SK-MEL-5 (cell line): Measurements from ENCODE around the gene ADAM8. TPM values are rescaled to one million over a fixed set of nuclear protein-coding genes. Genes with fewer than 3 reads are reported as not detected.
"Not testable (repeated sequence)": the region's sequence is repeated elsewhere in the genome, so short reads cannot be mapped to it uniquely, and the experiment has no call there.

Experiments
- DNase-seq: peaks from one replicate; pipeline ENCODE4 v3.0.0-alpha.2; 2016; ENCODE audit warnings: low read depth, low spot score
- in situ Hi-C: cut with HindIII; loops from 2 replicates; pipeline ENCODE4 v1.10.0; 2016; ENCODE audit warnings: low sequenced_read_pairs, high pct_unique_total_duplicates, low pct_unique_long_range_greater_than_20kb
- total RNA-seq: library from RNA; depleted of rRNA; stranded (reverse); fragments of >200 nt; shearing (Covaris generic); gene quantifications from 2 replicates; pipeline ENCODE4 v1.2.3, GENCODE V29; 2014

The ADAM8 gene
- total RNA-seq, 1 experiment from 2014 or later: 0.05 TPM

- in situ Hi-C loops: no loop called here
These were observed 45.3 kb downstream of the ADAM8 start for GRCh38 chr10:133231244-133231945.

GRCh38 chr10:133230387-133231195 lies 46.1 kb downstream of the ADAM8 start:
- in situ Hi-C loops: no loop called here
- no peak for DNase-seq

More at GRCh38 chr10:133231244-133231945, 45.3 kb downstream of the ADAM8 start:
- DNase-seq: no peak

- no peak for DNase-seq
- in situ Hi-C loops: no loop called here
These were observed 46.7 kb downstream of the ADAM8 start, which contains the start of gene UTF1 for GRCh38 chr10:133230044-133230361. UTF1 (plus strand) TSS chr10:133230217; CDS start chr10:133230289, 72 bp downstream.

GRCh38 chr10:133229265-133230043 lies 47.2 kb downstream of the ADAM8 start:
- in situ Hi-C loops: no loop called here
- DNase-seq: no peak

DNA sequence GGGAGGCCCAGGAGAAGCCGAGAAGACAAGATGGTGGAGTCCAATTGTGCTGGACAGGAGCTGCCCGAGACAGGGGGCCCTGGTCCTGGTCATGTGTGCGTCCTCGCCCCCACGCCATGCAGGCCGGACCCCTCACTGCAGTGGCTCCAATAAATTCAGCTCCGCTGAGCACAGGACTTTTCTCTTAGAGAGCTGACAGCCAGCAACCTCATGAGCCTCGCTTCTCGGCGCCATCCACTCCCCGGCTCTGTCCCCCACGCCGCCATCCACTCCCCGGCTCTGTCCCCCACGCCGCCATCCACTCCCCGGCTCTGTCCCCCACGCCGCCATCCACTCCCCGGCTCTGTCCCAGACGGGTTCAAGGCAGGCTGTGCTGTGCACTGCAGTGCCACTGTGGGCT lies 49.4 kb downstream of the ADAM8 start:
- in situ Hi-C loops: no loop called here
- no peak for DNase-seq

DNA sequence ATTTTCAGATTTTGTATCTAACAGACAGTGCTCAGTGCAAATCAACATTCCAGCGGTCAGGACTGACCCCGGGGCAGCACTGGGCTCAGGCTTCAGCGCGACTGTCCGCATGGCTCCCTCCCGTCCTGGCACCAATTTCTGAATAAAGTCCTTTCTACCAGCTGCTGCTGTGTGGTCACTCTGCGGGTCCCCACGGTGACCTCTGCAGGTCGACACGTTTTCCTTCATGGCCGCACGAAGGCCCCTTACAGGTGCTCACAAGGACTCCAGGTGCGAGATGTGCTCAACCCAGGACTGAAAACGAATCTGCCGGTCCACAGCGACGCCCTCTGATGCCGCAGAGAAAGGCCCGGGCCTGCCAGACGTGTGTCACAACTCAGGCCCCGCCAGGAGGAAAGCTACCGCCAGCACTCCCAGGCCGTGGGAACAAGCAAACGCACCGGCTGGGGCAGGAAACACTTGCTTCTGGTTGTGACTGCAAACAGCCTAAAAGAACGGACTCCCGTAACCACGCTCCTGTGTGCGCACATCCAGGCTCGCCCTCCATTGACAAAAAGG lies 50.3 kb downstream of the ADAM8 start:
- DNase-seq: no peak
- in situ Hi-C loops: no loop called here

- no peak for DNase-seq
- in situ Hi-C loops: no loop called here
These were observed 50.9 kb downstream of the ADAM8 start for GRCh38 chr10:133225707-133226191.

GRCh38 chr10:133224756-133225372 lies 51.8 kb downstream of the ADAM8 start:
- in situ Hi-C loops: no loop called here
- DNase-seq: no peak

GRCh38 chr10:133224076-133224475 lies 52.6 kb downstream of the ADAM8 start:
- in situ Hi-C loops: no loop called here
- DNase-seq: no peak

DNA sequence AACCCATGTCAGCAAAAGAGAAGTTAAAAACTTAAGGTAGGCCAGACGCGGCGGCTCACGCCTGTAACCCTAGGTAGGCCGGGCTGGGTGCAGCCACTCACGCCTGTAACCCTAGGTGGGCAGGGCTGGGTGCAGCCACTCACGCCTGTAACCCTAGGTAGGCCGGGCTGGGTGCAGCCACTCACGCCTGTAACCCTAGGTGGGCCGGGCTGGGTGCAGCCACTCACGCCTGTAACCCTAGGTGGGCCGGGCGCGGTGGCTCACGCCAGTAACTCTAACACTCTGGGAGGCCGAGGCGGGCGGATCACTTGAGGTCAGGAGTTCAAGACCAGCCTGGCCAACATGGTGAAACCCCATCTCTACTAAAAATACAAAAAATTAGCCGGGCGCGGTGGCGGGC lies 54.9 kb downstream of the ADAM8 start:
- DNase-seq, in situ Hi-C loops: not testable (repeated sequence)

GRCh38 chr10:133221331-133221730 lies 55.3 kb downstream of the ADAM8 start:
- in situ Hi-C loops: no loop called here
- no peak for DNase-seq

GRCh38 chr10:133219782-133220181 lies 56.9 kb downstream of the ADAM8 start:
- in situ Hi-C loops: no loop called here
- DNase-seq: no peak

- in situ Hi-C loops: no loop called here
These were observed 57.8 kb downstream of the ADAM8 start for GRCh38 chr10:133218891-133219290.

DNA sequence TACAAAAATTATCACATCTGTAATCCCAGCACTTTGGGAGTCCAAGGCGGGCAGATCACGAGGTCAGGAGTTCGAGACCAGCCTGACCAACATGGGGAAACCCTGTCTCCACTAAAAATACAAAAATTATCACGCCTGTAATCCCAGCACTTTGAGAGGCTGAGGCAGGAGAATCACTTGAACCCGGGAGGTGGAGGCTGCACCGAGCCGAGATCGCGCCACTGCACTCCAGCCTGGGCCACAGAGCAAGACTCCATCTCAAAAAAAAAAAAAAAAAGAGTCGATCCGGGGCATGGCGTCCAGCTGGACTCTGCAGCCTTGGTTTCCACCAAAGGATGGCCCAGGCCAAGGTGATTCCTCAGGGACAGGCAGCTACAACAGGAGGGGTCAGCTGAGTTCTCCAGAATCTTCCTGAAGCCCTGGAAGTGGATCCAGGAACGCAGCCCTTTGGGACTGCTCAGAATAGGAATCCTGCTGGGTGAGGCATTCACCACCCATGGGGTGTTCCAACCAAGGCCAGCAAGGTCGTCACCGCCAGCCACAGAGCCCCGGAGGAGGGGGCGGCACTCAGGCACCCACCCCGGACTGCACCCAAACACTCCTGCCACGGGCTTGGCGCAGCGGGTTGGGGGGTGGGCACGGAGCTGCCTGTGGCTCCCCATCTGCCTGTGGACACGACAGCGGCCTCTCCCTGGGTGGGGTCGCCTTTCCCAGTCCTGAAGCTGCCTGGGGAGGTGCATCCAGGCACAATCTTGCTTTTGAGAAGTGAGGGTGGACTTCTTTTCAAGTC lies 58.7 kb downstream of the ADAM8 start:
- in situ Hi-C loops: no loop called here
- DNase-seq: no peak

More at GRCh38 chr10:133218891-133219290, 57.8 kb downstream of the ADAM8 start:
- no peak for DNase-seq

DNA sequence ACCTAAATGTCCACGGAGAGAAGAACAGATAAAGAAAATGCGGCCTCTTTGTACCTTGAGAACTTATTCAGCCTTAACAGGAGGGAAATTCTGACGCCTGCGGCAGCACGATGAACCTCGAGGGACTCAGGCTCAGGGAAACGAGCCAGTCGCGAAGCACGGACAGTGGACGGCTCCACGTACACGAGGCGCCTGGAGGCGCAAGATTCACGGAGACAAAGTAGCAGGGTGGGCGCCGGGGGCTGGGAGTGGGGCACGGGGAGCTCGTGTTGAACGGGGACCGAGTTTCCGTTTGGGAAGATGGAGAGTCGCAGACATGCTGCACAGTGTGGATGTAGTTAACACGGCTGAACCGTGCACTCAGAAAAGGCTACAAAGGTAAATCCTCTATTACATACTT lies 59.9 kb downstream of the ADAM8 start:
- in situ Hi-C loops: no loop called here
- DNase-seq: no peak

DNA sequence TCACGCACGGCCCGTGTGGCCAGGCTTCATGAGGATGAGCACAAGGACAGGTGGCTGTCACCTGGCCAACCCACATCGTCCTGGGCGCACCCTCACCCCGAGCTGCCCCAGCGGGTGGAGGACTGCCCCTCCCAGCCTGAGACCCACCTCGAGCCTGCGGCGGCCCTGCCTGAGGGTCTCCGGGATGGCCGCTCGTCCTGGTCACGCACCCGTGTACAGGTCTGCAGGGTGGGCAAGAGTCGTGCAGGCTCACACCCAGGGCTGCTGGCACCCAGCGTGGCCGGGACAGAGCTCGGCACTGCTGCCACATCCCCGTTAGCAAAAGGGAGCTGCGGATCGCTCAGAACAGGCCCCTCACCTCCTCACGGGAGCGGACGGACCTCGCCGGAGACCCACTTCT lies 61.1 kb downstream of the ADAM8 start:
- in situ Hi-C loops: no loop called here
- no peak for DNase-seq
